Right lobe of liver (tissue), 6 donors: Measurements from ENCODE around the gene ASCC3. TPM values are rescaled to one million over a fixed set of nuclear protein-coding genes. Genes with fewer than 3 reads are reported as not detected.

Experiments
- ATAC-seq, 4 donors: fragments of 200-7000 bp; cut with Tn5 transposase; one replicate each; pipeline ENCODE4 v1.9.1; 2020; ENCODE audit warnings: mild to moderate bottlenecking in 4 of 4, moderate library complexity in 4 of 4
- DNase-seq, 3 donors: peaks; one replicate each; pipeline ENCODE4 v3.0.0-alpha.2; 2020
- H3K27ac ChIP-seq, 3 donors: fragments of 200-600 bp; one replicate each; pipeline ENCODE4 v1.8.0; 2022
- H3K27me3 ChIP-seq, 2 donors: fragments of 200-600 bp; one replicate each; pipeline ENCODE4 v1.8.0; 2022
- H3K36me3 ChIP-seq, 4 donors: fragments of 200-600 bp; sonication (generic) in 1 of 4; one replicate each; pipeline versions ENCODE4 v1.5.1 to v1.8.0; 2017 to 2022; ENCODE audit warnings: control low read depth in 1 of 4
- H3K4me1 ChIP-seq, 4 donors: fragments of 200-600 bp; sonication (generic) in 1 of 4; one replicate each; pipeline versions ENCODE4 v1.5.1 to v1.8.0; 2017 to 2022; ENCODE audit warnings: control low read depth in 1 of 4
- H3K4me3 ChIP-seq, 3 donors: fragments of 200-600 bp; one replicate each; pipeline ENCODE4 v1.8.0; 2022
- H3K9me3 ChIP-seq, 4 donors: fragments of 200-600 bp; sonication (generic) in 1 of 4; one replicate each; pipeline versions ENCODE4 v1.5.1 to v1.8.0; 2017 to 2022; ENCODE audit warnings: control low read depth in 1 of 4
- POLR2A ChIP-seq: fragments of 450-650 bp; IDR thresholded peaks from one replicate; pipeline ENCODE4 v1.6.1; 2017; ENCODE audit warnings: antibody characterized with exemption, mild to moderate bottlenecking
- WGBS: methylation state at CpG from one replicate; pipeline ENCODE4 v1.1.6; 2018; ENCODE audit warnings: low coverage, low lambda C conversion rate; ENCODE audit not compliant: insufficient coverage; ENCODE audit errors: missing lambda C conversion rate; 5-methylcytosine and 5-hydroxymethylcytosine counted together
- intact Hi-C, 2 donors: fragments of 100-400 bp; cut with DNase I; formaldehyde crosslinking; loops; one replicate each; pipeline versions ENCODE4 v1.11.2 to v1.14.1; 2022
- total RNA-seq, 6 experiments: library from RNA; depleted of rRNA in 2 of 6; stranded (reverse); fragments of >200 nt in 2 of 6; fragmentation: NEBNext Ultra II Directional in 3 of 6; extraction: Animal tissue kit (Norgen Biotek cat#: 25700) in 3 of 6; gene quantifications; one replicate each; pipeline versions ENCODE4 v1.1.0 to v1.2.4, GENCODE V29; 2016 to 2023
- TF ChIP-seq, protein P1 (sequence below), 4 donors: fragments of 200-600 bp in 3 of 4; fragments of 450-650 bp in 1 of 4; IDR thresholded peaks; one replicate each; pipeline versions ENCODE4 v1.5.1 to v1.8.0; 2016 to 2022; ENCODE audit warnings: antibody characterized with exemption in 4 of 4, mild to moderate bottlenecking in 2 of 4
- donor health status: DM: no; HTN: yes; CAD: no.
- donor health status: DM: no; HTN: no; CAD: no.
- donor health status: DM: no; HTN: no; CAD: no.
- donor health status: DM: no; HTN: yes; CAD: no.
- donor health status: DM: no; HTN: yes; CAD: no.

Gene ASCC3
- total RNA-seq, 6 experiments from 2014 or later = 17.0 to 28.2 (median 24.9) TPM

DNA sequence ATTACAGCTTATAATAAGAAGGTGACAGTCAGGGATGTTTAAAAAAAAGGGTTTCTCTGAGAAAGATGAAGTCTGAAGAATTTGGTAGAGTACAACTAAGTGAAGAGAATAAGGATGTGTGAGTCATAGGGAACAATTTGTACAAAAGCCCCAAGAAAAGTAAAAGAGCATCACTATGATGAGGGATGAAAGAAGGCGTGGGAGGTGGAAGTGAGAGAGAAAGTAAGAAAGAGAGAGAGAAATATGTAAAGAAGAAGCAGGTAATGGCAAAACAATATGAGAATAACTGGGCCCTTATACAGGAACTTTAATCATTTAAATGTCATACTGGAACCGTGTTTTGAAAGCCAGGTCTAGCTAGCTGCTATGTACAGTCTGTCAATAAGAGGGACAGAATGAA lies 179.4 kb downstream of the ASCC3 start:
- TF ChIP-seq, protein P1, sequence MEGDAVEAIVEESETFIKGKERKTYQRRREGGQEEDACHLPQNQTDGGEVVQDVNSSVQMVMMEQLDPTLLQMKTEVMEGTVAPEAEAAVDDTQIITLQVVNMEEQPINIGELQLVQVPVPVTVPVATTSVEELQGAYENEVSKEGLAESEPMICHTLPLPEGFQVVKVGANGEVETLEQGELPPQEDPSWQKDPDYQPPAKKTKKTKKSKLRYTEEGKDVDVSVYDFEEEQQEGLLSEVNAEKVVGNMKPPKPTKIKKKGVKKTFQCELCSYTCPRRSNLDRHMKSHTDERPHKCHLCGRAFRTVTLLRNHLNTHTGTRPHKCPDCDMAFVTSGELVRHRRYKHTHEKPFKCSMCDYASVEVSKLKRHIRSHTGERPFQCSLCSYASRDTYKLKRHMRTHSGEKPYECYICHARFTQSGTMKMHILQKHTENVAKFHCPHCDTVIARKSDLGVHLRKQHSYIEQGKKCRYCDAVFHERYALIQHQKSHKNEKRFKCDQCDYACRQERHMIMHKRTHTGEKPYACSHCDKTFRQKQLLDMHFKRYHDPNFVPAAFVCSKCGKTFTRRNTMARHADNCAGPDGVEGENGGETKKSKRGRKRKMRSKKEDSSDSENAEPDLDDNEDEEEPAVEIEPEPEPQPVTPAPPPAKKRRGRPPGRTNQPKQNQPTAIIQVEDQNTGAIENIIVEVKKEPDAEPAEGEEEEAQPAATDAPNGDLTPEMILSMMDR (IDR thresholded peaks at IDR 0.05) = no peak
- no peak for TF ChIP-seq POLR2A
- 90% methylated on average over 2 of the region's 2 CpGs for WGBS
- intact Hi-C loops = no loop called here
- Histone ChIP-seq H3K27ac (no peak overlapping the region), H3K4me1 (no peaks in the 10 kb centered on the region), H3K4me3 (no peak overlapping the region), H3K36me3 (no peaks in the 10 kb centered on the region), H3K27me3 (no peaks in the 10 kb centered on the region), H3K9me3 (no peaks in the 10 kb centered on the region)
- DNase-seq (no peak), ATAC-seq (no peak)

DNA sequence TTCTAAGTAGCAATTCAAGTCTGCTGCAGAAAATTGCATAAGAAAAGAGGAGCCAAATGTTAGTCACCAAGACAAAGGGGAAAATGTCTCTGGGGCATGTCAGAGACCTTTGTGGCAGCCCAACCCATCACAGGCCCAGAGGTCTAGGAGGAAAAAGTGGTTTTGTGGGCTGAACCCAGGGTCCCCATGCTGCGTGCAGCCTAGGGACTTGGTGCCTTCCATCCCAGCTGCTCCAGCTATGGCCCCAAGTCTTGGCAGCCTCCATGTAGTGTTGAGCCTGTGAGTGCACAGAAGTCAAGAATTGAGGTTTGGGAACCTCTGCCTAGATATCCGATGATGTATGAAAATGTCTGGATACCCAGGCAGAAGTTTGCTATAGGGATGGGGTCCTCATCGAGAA lies 181.1 kb downstream of the ASCC3 start:
- ATAC-seq (no peak), DNase-seq (no peak)
- Histone ChIP-seq H3K27ac (no peak overlapping the region), H3K9me3 (no peaks in the 10 kb centered on the region), H3K27me3 (no peaks in the 10 kb centered on the region), H3K36me3 (no peaks in the 10 kb centered on the region), H3K4me1 (no peaks in the 10 kb centered on the region), H3K4me3 (no peak overlapping the region)
- intact Hi-C loops = no loop called here
- no CpG with 5 or more reads among the region's 3 CpGs for WGBS
- TF ChIP-seq POLR2A = no peak
- TF ChIP-seq, protein P1 (IDR thresholded peaks at IDR 0.05) = no peak

DNA sequence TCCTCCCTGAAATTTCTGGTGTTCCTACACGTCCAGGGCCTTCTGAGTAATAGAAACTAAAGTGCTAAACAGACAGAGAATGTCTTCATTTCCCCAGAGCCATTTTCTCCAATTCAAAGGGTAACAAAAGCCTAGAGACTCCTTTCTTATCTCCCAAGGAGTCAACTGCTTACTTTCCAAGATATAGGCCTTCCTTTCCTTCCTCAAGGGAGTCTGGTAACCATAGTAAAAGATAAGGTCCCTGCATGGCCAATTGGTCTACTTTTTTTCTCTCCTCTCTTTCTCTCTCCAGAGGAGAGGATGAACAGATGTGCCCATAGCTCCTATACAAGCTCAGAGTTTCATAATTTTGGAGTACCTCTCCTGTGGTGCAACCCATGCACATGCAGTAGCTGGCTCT lies 185.7 kb downstream of the ASCC3 start:
- ATAC-seq = no peak
- intact Hi-C loops = no loop called here
- Histone ChIP-seq H3K4me1 (no peaks in the 10 kb centered on the region), H3K4me3 (no peak overlapping the region), H3K36me3 (no peaks in the 10 kb centered on the region), H3K9me3 (no peaks in the 10 kb centered on the region), H3K27me3 (no peaks in the 10 kb centered on the region), H3K27ac (no peak overlapping the region)
- DNase-seq = no peak
- WGBS = 67% methylated on average over 1 of the region's 1 CpG
- TF ChIP-seq, protein P1 (IDR thresholded peaks at IDR 0.05) = no peak
- no peak for TF ChIP-seq POLR2A

DNA sequence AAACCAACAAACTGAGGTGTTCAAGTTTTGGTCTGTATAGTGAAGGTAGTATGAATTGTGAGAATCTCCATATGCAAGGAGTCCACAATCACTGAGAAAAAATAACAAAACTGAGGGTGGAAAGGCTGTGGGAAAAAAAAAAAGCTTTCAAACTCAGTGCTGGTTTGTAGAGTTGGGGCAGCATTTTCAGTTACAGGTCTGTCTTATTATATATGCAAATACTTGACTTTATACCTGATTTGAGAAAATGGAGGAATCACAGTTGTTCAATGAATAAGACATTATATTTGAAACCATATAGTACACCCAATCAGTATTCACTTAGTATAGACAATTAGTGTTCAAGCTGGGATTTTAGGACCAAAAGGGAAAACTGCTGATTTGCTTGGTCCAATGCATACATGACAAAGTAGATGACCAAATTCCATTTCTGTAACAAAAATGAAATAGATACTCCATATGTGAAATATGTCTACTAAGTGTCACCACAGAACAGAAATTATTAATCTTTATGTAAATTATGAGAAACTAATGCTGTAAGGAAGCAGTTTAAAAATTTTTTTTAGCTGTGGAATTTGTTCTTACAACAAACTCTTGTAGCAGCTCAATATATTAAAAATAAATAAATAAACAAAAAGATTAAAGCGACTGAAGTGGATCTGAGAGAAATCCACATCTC lies 187.7 kb downstream of the ASCC3 start:
- Histone ChIP-seq H3K27ac (no peak overlapping the region), H3K4me1 (no peaks in the 10 kb centered on the region), H3K27me3 (no peaks in the 10 kb centered on the region), H3K4me3 (no peak overlapping the region), H3K36me3 (no peaks in the 10 kb centered on the region), H3K9me3 (no peaks in the 10 kb centered on the region)
- DNase-seq (no peak), ATAC-seq (no peak)
- intact Hi-C loops = no loop called here
- no peak for TF ChIP-seq POLR2A
- TF ChIP-seq, protein P1 (IDR thresholded peaks at IDR 0.05) = no peak
- 100% methylated on average over 1 of the region's 1 CpG for WGBS
